ENCODE data around the gene NPTN. TPM values are rescaled to one million over a fixed set of nuclear protein-coding genes. Genes with fewer than 3 reads are reported as not detected.

Gene NPTN
- total RNA-seq, 2 experiments from 2014 or later = 41.5 to 43.2 TPM

GRCh38 chr15:73628102-73628501 lies 5.1 kb downstream of the NPTN start:
- no peak for TF ChIP-seq CTCF (conservative IDR thresholded peaks at IDR 0.05; ENCODE audit: low read length)
- no peak for TF ChIP-seq EZH2phosphoT487 (IDR thresholded peaks at IDR 0.05; ENCODE audit: borderline replicate concordance, low read depth, low read length)
- no peak overlapping the region for H2AFZ ChIP-seq (ENCODE audit: low read length)
- CTCF ChIA-PET (ENCODE audit: unreplicated experiment) = interaction anchor here (1.0 kb wide), 1 partner anchor 20 kb away, joined by 3 read pairs; no protein-coding TSS in a partner anchor
- no peak overlapping the region for H3K27ac ChIP-seq (ENCODE audit: low read depth, low read length, poor library complexity, severe bottlenecking)
- no peaks in the 10 kb centered on the region for H3K9me2 ChIP-seq (ENCODE audit: insufficient read depth, low read length)
- no peaks in the 10 kb centered on the region for H3K36me3 ChIP-seq (ENCODE audit: insufficient read depth, low read length)
- POLR2A ChIA-PET = interaction anchor here (0.7 kb wide), 1 partner anchor 950 kb away, joined by 3 read pairs; no protein-coding TSS in a partner anchor
- no peaks in the 10 kb centered on the region for H3K9me3 ChIP-seq (ENCODE audit: low read length)
- no peak overlapping the region for H3K4me3 ChIP-seq (ENCODE audit: low read depth, low read length, poor library complexity, severe bottlenecking)
- BruUV-seq (replicated peaks) = no TSS peak
- peaks cover 94% of the 10 kb centered on the region for H3K79me2 ChIP-seq (ENCODE audit: insufficient read depth, low read depth, low read length)
- no peak overlapping the region for H3K4me2 ChIP-seq (ENCODE audit: low read length)
- peaks cover 34% of the 10 kb centered on the region for H3K4me1 ChIP-seq (ENCODE audit: insufficient read depth, low read length, poor library complexity, severe bottlenecking)
- H4K20me1 ChIP-seq (ENCODE audit: insufficient read depth, low read length) = peaks cover 62% of the 10 kb centered on the region
- intact Hi-C loops (cut with micrococcal nuclease; ENCODE audit: unreplicated experiment) = no loop called here
- no peak for DNase-seq (ENCODE audit: low spot score)

- peaks cover 69% of the 10 kb centered on the region for H4K20me1 ChIP-seq (ENCODE audit: insufficient read depth, low read length)
- no peak overlapping the region for H2AFZ ChIP-seq (ENCODE audit: low read length)
- no peak overlapping the region for H3K4me2 ChIP-seq (ENCODE audit: low read length)
- no peaks in the 10 kb centered on the region for H3K36me3 ChIP-seq (ENCODE audit: insufficient read depth, low read length)
- H3K4me3 ChIP-seq (ENCODE audit: low read depth, low read length, poor library complexity, severe bottlenecking) = no peak overlapping the region
- H3K4me1 ChIP-seq (ENCODE audit: insufficient read depth, low read length, poor library complexity, severe bottlenecking) = peaks cover 24% of the 10 kb centered on the region
- no peaks in the 10 kb centered on the region for H3K9me2 ChIP-seq (ENCODE audit: insufficient read depth, low read length)
- H3K9me3 ChIP-seq (ENCODE audit: low read length) = no peaks in the 10 kb centered on the region
- CTCF ChIA-PET (ENCODE audit: unreplicated experiment) = no interaction called here
- H3K27ac ChIP-seq (ENCODE audit: low read depth, low read length, poor library complexity, severe bottlenecking) = no peak overlapping the region
- POLR2A ChIA-PET = no interaction called here
- intact Hi-C loops (cut with micrococcal nuclease; ENCODE audit: unreplicated experiment) = no loop called here
- BruUV-seq (replicated peaks) = no TSS peak
- no peak for DNase-seq (ENCODE audit: low spot score)
- no peak for TF ChIP-seq EZH2phosphoT487 (IDR thresholded peaks at IDR 0.05; ENCODE audit: borderline replicate concordance, low read depth, low read length)
- TF ChIP-seq CTCF (conservative IDR thresholded peaks at IDR 0.05; ENCODE audit: low read length) = no peak
- peaks cover 97% of the 10 kb centered on the region for H3K79me2 ChIP-seq (ENCODE audit: insufficient read depth, low read depth, low read length)
These were observed 7.1 kb downstream of the NPTN start for GRCh38 chr15:73626072-73626471.

GRCh38 chr15:73624530-73624929 lies 8.7 kb downstream of the NPTN start:
- TF ChIP-seq CTCF (conservative IDR thresholded peaks at IDR 0.05; ENCODE audit: low read length) = no peak
- TF ChIP-seq EZH2phosphoT487 (IDR thresholded peaks at IDR 0.05; ENCODE audit: borderline replicate concordance, low read depth, low read length) = no peak
- Histone ChIP-seq H3K4me2 (ENCODE audit: low read length) (no peak overlapping the region), H2AFZ (ENCODE audit: low read length) (no peak overlapping the region), H3K9me3 (ENCODE audit: low read length) (no peaks in the 10 kb centered on the region), H3K27ac (ENCODE audit: low read depth, low read length, poor library complexity, severe bottlenecking) (no peak overlapping the region), H3K9me2 (ENCODE audit: insufficient read depth, low read length) (no peaks in the 10 kb centered on the region), H3K36me3 (ENCODE audit: insufficient read depth, low read length) (no peaks in the 10 kb centered on the region), H3K4me3 (ENCODE audit: low read depth, low read length, poor library complexity, severe bottlenecking) (no peak overlapping the region), H4K20me1 (ENCODE audit: insufficient read depth, low read length) (peaks cover 68% of the 10 kb centered on the region), H3K4me1 (ENCODE audit: insufficient read depth, low read length, poor library complexity, severe bottlenecking) (peaks cover 9% of the 10 kb centered on the region), H3K79me2 (ENCODE audit: insufficient read depth, low read depth, low read length) (peaks cover 97% of the 10 kb centered on the region)
- ChIA-PET CTCF (ENCODE audit: unreplicated experiment) (no interaction called here), POLR2A (interaction anchor here (1.1 kb wide), 1 partner anchor 17 kb away, joined by 3 read pairs; no protein-coding TSS in a partner anchor)
- intact Hi-C loops (cut with micrococcal nuclease; ENCODE audit: unreplicated experiment) = no loop called here
- DNase-seq (ENCODE audit: low spot score) = no peak
- BruUV-seq (replicated peaks) = no TSS peak
